Neuronal stem cell (in vitro differentiated cells): ENCODE results near the gene PTEN.
"Not testable (repeated sequence)": the region's sequence is repeated elsewhere in the genome, so short reads cannot be mapped to it uniquely, and the experiment has no call there.

Source experiments
- DNase-seq: peaks from one replicate; pipeline ENCODE4 v3.0.0-alpha.2; 2013; ENCODE audit warnings: low spot score
- H2AFZ ChIP-seq: one replicate; pipeline ENCODE4 v1.6.1; 2013; ENCODE audit warnings: mild to moderate bottlenecking, low read length, inconsistent platforms
- H2AK5ac ChIP-seq: 2 replicates; pipeline ENCODE4 v1.6.1; 2013; ENCODE audit warnings: low read depth, mild to moderate bottlenecking, inconsistent platforms, low read length, moderate library complexity, mixed read lengths
- H2BK120ac ChIP-seq: 2 replicates; pipeline ENCODE4 v1.6.1; 2013; ENCODE audit warnings: low read depth, mild to moderate bottlenecking, inconsistent platforms, low read length, moderate library complexity, mixed read lengths
- H2BK12ac ChIP-seq: one replicate; pipeline ENCODE4 v1.6.1; 2013; ENCODE audit warnings: low read length, inconsistent platforms
- H2BK15ac ChIP-seq: 2 replicates; pipeline ENCODE4 v1.6.1; 2013; ENCODE audit warnings: mild to moderate bottlenecking, low read length, inconsistent platforms, mixed read lengths
- H2BK5ac ChIP-seq: one replicate; pipeline ENCODE4 v1.6.1; 2013; ENCODE audit warnings: inconsistent platforms, mild to moderate bottlenecking, low read length, moderate library complexity
- H3K14ac ChIP-seq: one replicate; pipeline ENCODE4 v1.6.1; 2013; ENCODE audit warnings: low read length, inconsistent platforms
- H3K18ac ChIP-seq: 2 replicates; pipeline ENCODE4 v1.6.1; 2013; ENCODE audit warnings: low read length, inconsistent platforms
- H3K23ac ChIP-seq: 2 replicates; pipeline ENCODE4 v1.6.1; 2013; ENCODE audit warnings: low read depth, mild to moderate bottlenecking, mixed read lengths, low read length, inconsistent platforms; ENCODE audit not compliant: poor library complexity
- H3K27ac ChIP-seq: replicated peaks from 3 replicates; pipeline ENCODE4 v1.5.1; 2013; ENCODE audit warnings: low read length, inconsistent platforms
- H3K27me3 ChIP-seq, 3 experiments: 2 replicates each; pipeline ENCODE4 v1.6.1; 2013; ENCODE audit warnings: low read length in 3 of 3, mild to moderate bottlenecking in 2 of 3, inconsistent platforms in 1 of 3, low read depth in 1 of 3, mixed read lengths in 1 of 3, moderate library complexity in 1 of 3; ENCODE audit not compliant: control insufficient read depth in 3 of 3, insufficient read depth in 3 of 3
- H3K36me3 ChIP-seq, 2 donors: replicated peaks in 1 of 2; 2 replicates each; pipeline ENCODE4 v1.6.1; 2013; ENCODE audit warnings: low read length in 2 of 2; ENCODE audit not compliant: control insufficient read depth in 2 of 2, insufficient read depth in 2 of 2
- H3K4ac ChIP-seq: 2 replicates; pipeline ENCODE4 v1.6.1; 2013; ENCODE audit warnings: inconsistent platforms, mild to moderate bottlenecking, low read length, moderate library complexity
- H3K4me1 ChIP-seq, 2 donors: 1 replicate in 1 of 2; 2 replicates in 1 of 2; pipeline ENCODE4 v1.6.1; 2013; ENCODE audit warnings: low read length in 2 of 2, low read depth in 1 of 2; ENCODE audit not compliant: control insufficient read depth in 2 of 2, insufficient read depth in 1 of 2
- H3K4me2 ChIP-seq: one replicate; pipeline ENCODE4 v1.6.1; 2013; ENCODE audit warnings: mild to moderate bottlenecking, low read length, inconsistent platforms; ENCODE audit not compliant: insufficient read depth, poor library complexity, severe bottlenecking
- H3K4me3 ChIP-seq, 2 donors: 2 replicates each; pipeline ENCODE4 v1.5.1; 2013; ENCODE audit warnings: low read length in 2 of 2, mild to moderate bottlenecking in 2 of 2, inconsistent platforms in 1 of 2, moderate library complexity in 1 of 2
- H3K79me1 ChIP-seq: one replicate; pipeline ENCODE4 v1.6.1; 2013; ENCODE audit warnings: low read depth, mild to moderate bottlenecking, inconsistent platforms, low read length, moderate library complexity
- H3K9ac ChIP-seq: one replicate; pipeline ENCODE4 v1.6.1; 2013; ENCODE audit warnings: mild to moderate bottlenecking, low read depth, low read length, inconsistent platforms; ENCODE audit not compliant: poor library complexity
- H3K9me3 ChIP-seq, 2 donors: replicated peaks in 1 of 2; 2 replicates each; pipeline versions ENCODE3 to v1.6.1; 2013; ENCODE audit warnings: low read length in 2 of 2, mild to moderate bottlenecking in 2 of 2, inconsistent platforms in 1 of 2, low read depth in 1 of 2, mixed read lengths in 1 of 2, moderate library complexity in 1 of 2; ENCODE audit not compliant: control insufficient read depth in 2 of 2, insufficient read depth in 1 of 2
- H4K8ac ChIP-seq: one replicate; pipeline ENCODE4 v1.6.1; 2013; ENCODE audit warnings: low read depth, mild to moderate bottlenecking, inconsistent platforms, low read length, moderate library complexity
- H4K91ac ChIP-seq: one replicate; pipeline ENCODE4 v1.6.1; 2013; ENCODE audit warnings: low read length, low read depth, mild to moderate bottlenecking, inconsistent platforms; ENCODE audit not compliant: poor library complexity
- WGBS, 2 donors: extraction: QIAGEN DNeasy Blood & Tissue Kit; methylation state at CpG; one replicate each; pipeline ENCODE4 v1.1.7; 2013; ENCODE audit warnings: missing lambda C conversion rate in 2 of 2, mixed read lengths in 1 of 2; ENCODE audit not compliant: insufficient read length in 2 of 2, insufficient replicate concordance in 1 of 2; ENCODE audit errors: extremely low coverage in 2 of 2; 5-methylcytosine and 5-hydroxymethylcytosine counted together

Gene PTEN

GRCh38 chr10:87846023-87846422 lies 17.4 kb upstream of the PTEN start:
- no peak overlapping the region for H2BK120ac ChIP-seq
- H3K23ac ChIP-seq: no peak overlapping the region
- no peak overlapping the region for H2BK5ac ChIP-seq
- H2AFZ ChIP-seq: no peak overlapping the region
- H3K9me3 ChIP-seq: no peaks in the 10 kb centered on the region
- no peaks in the 10 kb centered on the region for H3K27me3 ChIP-seq
- DNase-seq: no peak
- no peak overlapping the region for H2AK5ac ChIP-seq
- H2BK15ac ChIP-seq: no peak overlapping the region
- no peak overlapping the region for H2BK12ac ChIP-seq
- H3K4me1 ChIP-seq: peaks cover 3 to 4% of the 10 kb centered on the region in 2 donors
- H4K8ac ChIP-seq: no peak overlapping the region
- no peaks in the 10 kb centered on the region for H3K36me3 ChIP-seq
- H3K18ac ChIP-seq: no peak overlapping the region
- no peak overlapping the region for H3K4ac ChIP-seq
- H3K79me1 ChIP-seq: no peaks in the 10 kb centered on the region
- no peak overlapping the region for H3K27ac ChIP-seq
- no peak overlapping the region for H3K4me2 ChIP-seq
- H3K14ac ChIP-seq: no peak overlapping the region
- no peak overlapping the region for H3K4me3 ChIP-seq
- WGBS, 2 donors: no CpG with 5 or more reads among the region's 7 CpGs
- H3K9ac ChIP-seq: no peak overlapping the region
- no peak overlapping the region for H4K91ac ChIP-seq

DNA sequence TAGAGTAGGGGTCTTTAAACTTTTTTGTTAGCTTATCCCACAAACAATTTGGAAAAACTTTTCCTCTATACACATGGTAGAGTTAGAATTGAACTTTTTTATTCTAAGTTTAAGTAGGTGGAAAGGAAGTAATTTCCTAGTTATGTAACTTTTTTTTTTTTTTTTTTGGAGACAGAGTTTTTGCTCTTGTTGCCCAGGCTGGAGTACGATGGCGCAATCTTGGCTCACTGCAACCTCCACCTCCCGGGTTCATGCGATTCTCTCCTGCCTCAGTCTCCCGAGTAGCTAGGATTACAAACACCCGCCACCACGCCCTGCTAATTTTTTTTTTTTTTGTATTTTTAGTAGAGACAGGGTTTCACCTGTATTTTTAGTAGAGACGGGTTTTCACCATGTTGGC lies 16.7 kb upstream of the PTEN start:
- not testable (repeated sequence) for H3K79me1 ChIP-seq, H2AK5ac ChIP-seq, H3K9ac ChIP-seq, H2BK15ac ChIP-seq, H3K18ac ChIP-seq, H2AFZ ChIP-seq, H3K36me3 ChIP-seq, H3K4ac ChIP-seq, H3K27ac ChIP-seq, H4K91ac ChIP-seq, DNase-seq, H3K14ac ChIP-seq, H2BK12ac ChIP-seq, H3K4me2 ChIP-seq, H3K9me3 ChIP-seq, H2BK5ac ChIP-seq, H3K27me3 ChIP-seq, H3K23ac ChIP-seq, H3K4me1 ChIP-seq, H2BK120ac ChIP-seq, H4K8ac ChIP-seq, H3K4me3 ChIP-seq
- WGBS, 2 donors: no CpG with 5 or more reads among the region's 8 CpGs

- no peak overlapping the region for H2AK5ac ChIP-seq
- H4K91ac ChIP-seq: no peak overlapping the region
- no peak overlapping the region for H2BK12ac ChIP-seq
- no peak overlapping the region for H3K4me3 ChIP-seq
- H4K8ac ChIP-seq: no peak overlapping the region
- no peak overlapping the region for H2BK120ac ChIP-seq
- no peak overlapping the region for H3K14ac ChIP-seq
- peaks cover 3 to 4% of the 10 kb centered on the region in 2 donors for H3K4me1 ChIP-seq
- DNase-seq: no peak
- no peak overlapping the region for H3K23ac ChIP-seq
- H2BK15ac ChIP-seq: no peak overlapping the region
- no peak overlapping the region for H3K4me2 ChIP-seq
- no peak overlapping the region for H2AFZ ChIP-seq
- H3K18ac ChIP-seq: no peak overlapping the region
- no peak overlapping the region for H3K4ac ChIP-seq
- H2BK5ac ChIP-seq: no peak overlapping the region
- H3K27me3 ChIP-seq: no peaks in the 10 kb centered on the region
- no peak overlapping the region for H3K27ac ChIP-seq
- H3K9me3 ChIP-seq: no peaks in the 10 kb centered on the region
- H3K79me1 ChIP-seq: no peaks in the 10 kb centered on the region
- no peaks in the 10 kb centered on the region for H3K36me3 ChIP-seq
- no peak overlapping the region for H3K9ac ChIP-seq
Observed at GRCh38 chr10:87847550-87847949, 15.9 kb upstream of the PTEN start.

DNA sequence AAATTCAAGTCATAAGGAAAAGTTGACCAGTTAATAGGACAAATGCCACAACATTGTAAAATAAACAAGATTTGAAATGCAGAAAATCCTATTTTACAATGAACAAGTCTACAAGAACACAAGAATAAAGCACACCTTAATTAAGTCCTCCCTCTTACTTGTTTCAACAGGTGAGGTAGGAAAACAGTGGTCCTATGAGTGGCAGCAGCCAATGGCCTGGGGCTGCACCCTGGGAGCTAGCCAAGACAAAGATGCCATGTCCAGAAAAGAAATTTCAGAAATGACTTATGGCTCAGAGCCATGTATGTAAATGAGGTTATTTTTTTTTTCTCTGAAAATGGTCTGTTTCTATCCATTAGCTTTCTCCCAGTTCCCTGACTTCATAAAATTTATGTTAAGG lies 14.4 kb upstream of the PTEN start:
- H4K8ac ChIP-seq: no peak overlapping the region
- no peak overlapping the region for H2AFZ ChIP-seq
- no peak overlapping the region for H3K14ac ChIP-seq
- no peak for DNase-seq
- H3K23ac ChIP-seq: no peak overlapping the region
- H2BK120ac ChIP-seq: no peak overlapping the region
- no peaks in the 10 kb centered on the region for H3K9me3 ChIP-seq
- peaks cover 3 to 4% of the 10 kb centered on the region in 2 donors for H3K4me1 ChIP-seq
- H3K4me3 ChIP-seq: no peak overlapping the region
- H3K79me1 ChIP-seq: no peaks in the 10 kb centered on the region
- no peaks in the 10 kb centered on the region for H3K36me3 ChIP-seq
- no peak overlapping the region for H2AK5ac ChIP-seq
- no peak overlapping the region for H3K18ac ChIP-seq
- no peak overlapping the region for H3K27ac ChIP-seq
- H4K91ac ChIP-seq: no peak overlapping the region
- no peaks in the 10 kb centered on the region for H3K27me3 ChIP-seq
- no peak overlapping the region for H2BK12ac ChIP-seq
- H3K4me2 ChIP-seq: no peak overlapping the region
- H2BK5ac ChIP-seq: no peak overlapping the region
- H2BK15ac ChIP-seq: no peak overlapping the region
- no peak overlapping the region for H3K4ac ChIP-seq
- H3K9ac ChIP-seq: no peak overlapping the region
